Measurements from ENCODE around the gene CAMTA1. TPM values are rescaled to one million over a fixed set of nuclear protein-coding genes. Genes with fewer than 3 reads are reported as not detected.

CAMTA1 gene
- total RNA-seq (2011; cell fraction: chromatin; rRNA removed; ENCODE audit: low replicate concordance) = 20.6 and 31.7 TPM in 2 replicates
- 11.8 and 14.1 TPM in 2 replicates for total RNA-seq (2011; cell fraction: nucleolus; rRNA removed)
- 35.6 and 49.6 TPM in 2 replicates for total RNA-seq (2011; cell fraction: nucleoplasm; rRNA removed)
- 41.8 and 43.9 TPM in 2 replicates for total RNA-seq (2014; rRNA removed)
- 61.2 and 66.8 TPM in 2 replicates for total RNA-seq (2014; rRNA removed; fragmentation: Illumina TruSeq; extraction: Trizol)
- 53.0 and 65.9 TPM in 2 replicates for total RNA-seq (2015; rRNA removed; fragmentation: Illumina TruSeq; extraction: Trizol)
- total RNA-seq (2021) = 72.4 and 74.7 TPM in 2 replicates
- polyA plus RNA-seq (2011; rRNA removed) = 45.4 and 57.4 TPM in 2 replicates
- polyA plus RNA-seq (2011; cell fraction: cytosol; rRNA removed) = 13.7 and 47.2 TPM in 2 replicates
- 11.8 and 21.1 TPM in 2 replicates for polyA plus RNA-seq (2011; cell fraction: nucleus; rRNA removed)
- 58.8 and 114 TPM in 2 replicates for polyA plus RNA-seq (2012)
- 137 and 161 TPM in 2 replicates for polyA plus RNA-seq (2014; fragmentation: Illumina TruSeq; extraction: Trizol)
- polyA plus RNA-seq (2014; fragmentation: Nextera tagmentation; extraction: Ambion mirVana) = 10 to 100 TPM; 59.8 to 77.4 TPM
- 81.0 and 98.3 TPM in 2 replicates for polyA plus RNA-seq (2014; rRNA removed)
- 19.2 and 21.2 TPM in 2 replicates for polyA minus RNA-seq (2011; rRNA and poly(A)+ RNA removed)
- 10.4 and 12.7 TPM in 2 replicates for polyA minus RNA-seq (2011; cell fraction: cytosol; rRNA and poly(A)+ RNA removed)
- 12.7 and 15.7 TPM in 2 replicates for polyA minus RNA-seq (2011; cell fraction: nucleus; rRNA and poly(A)+ RNA removed)
- percentile 47 among the genes with signal in this experiment for Bru-seq, nascent RNA
- BruChase-seq, experiment 1, labeled RNA remaining after a 2-hour chase = percentile 51 among the genes with signal in this experiment
- BruChase-seq, experiment 2, labeled RNA remaining after a 6-hour chase = percentile 52 among the genes with signal in this experiment
- long read RNA-seq, experiment 1, transcript CAMTA1-213 (3 exons, 538 nt) = minor isoform, 27 of 280 reads
- long read RNA-seq, experiment 1, transcript CAMTA1-208 (4 exons, 567 nt) = major isoform, 212 of 280 reads
- long read RNA-seq, experiment 1, partial matches to known transcripts = 3 of 280 reads
- long read RNA-seq, experiment 1, other reads (novel, unspliced or antisense) = 29 of 280 reads
- long read RNA-seq, experiment 2, transcript CAMTA1-209 (4 exons, 863 nt) = minor isoform, 5 of 32 reads
- long read RNA-seq, experiment 2, transcript CAMTA1-208 (4 exons, 567 nt) = major isoform, 18 of 32 reads
- long read RNA-seq, experiment 2, partial matches to known transcripts = 1 of 32 reads
- long read RNA-seq, experiment 2, other reads (novel, unspliced or antisense) = 2 of 32 reads
- long read RNA-seq, experiment 3, transcript CAMTA1-208 (4 exons, 567 nt) = major isoform, 47 of 65 reads
- long read RNA-seq, experiment 3, transcript CAMTA1-213 (3 exons, 538 nt) = minor isoform, 10 of 65 reads
- long read RNA-seq, experiment 3, partial matches to known transcripts = 1 of 65 reads
- long read RNA-seq, experiment 3, other reads (novel, unspliced or antisense) = 2 of 65 reads

- Histone ChIP-seq H3K4me1 (replicated peaks in 1 of 2; ENCODE audit: control insufficient read depth in 2 of 2, insufficient read depth in 2 of 2, low read length in 2 of 2) (peaks cover 13 to 23% of the 10 kb centered on the region in 2 experiments; a peak in 4 of 5 replicates), H3K9me3 (replicated peaks; ENCODE audit: control insufficient read depth, insufficient read depth, low read depth, low read length) (no peaks in the 10 kb centered on the region), H3K27ac (ENCODE audit: extremely low read depth, low read depth, low read length) (peak within 1 kb of the TSS; percentile 97), H3K9ac (ENCODE audit: insufficient read depth in 1 of 2, low read depth in 2 of 2, low read length in 2 of 2) (peak within 1 kb of the TSS; percentile 82 to 95), H3K4me2 (ENCODE audit: insufficient read depth, low read length) (peak within 1 kb of the TSS; percentile 83), H2AFZ (ENCODE audit: low read depth, low read length) (peak within 1 kb of the TSS; percentile 90), H3K79me2 (ENCODE audit: control insufficient read depth, insufficient read depth, low read length) (peaks cover 52% of the 10 kb centered on the region), H3K27me3 (ENCODE audit: control insufficient read depth in 2 of 2, insufficient read depth in 2 of 2, low read length in 2 of 2) (no peaks in the 10 kb centered on the region), H3K9me1 (ENCODE audit: control insufficient read depth, insufficient read depth, low read length) (peaks cover 9% of the 10 kb centered on the region), H3K36me3 (ENCODE audit: control insufficient read depth, insufficient read depth, low read length) (0 out of 3 replicates have a peak, but pooled peaks cover 4% of the 10 kb centered on the region), H3K4me3 (peak within 1 kb of the TSS; percentile 96), H4K20me1 (replicated peaks; ENCODE audit: control insufficient read depth, insufficient read depth, low read length) (peaks cover 24% of the 10 kb centered on the region)
- intact Hi-C loops (cut with micrococcal nuclease) = loop anchor here (5.0 kb wide), 1 partner anchor 58 kb away; no protein-coding TSS in a partner anchor
- in situ Hi-C loops (cut with MboI) = no loop called here
- BruUV-seq (replicated peaks) = no TSS peak
- WGBS (ENCODE audit: insufficient coverage, low coverage, missing lambda C conversion rate) = 0% methylated on average over 11 of the region's 69 CpGs
- ChIA-PET CTCF (ENCODE audit: low intra/inter-chr PET ratio) (no interaction called here), POLR2A (interaction anchor here (0.6 to 1.4 kb wide), 14 partner anchors 14 to 439 kb away, joined by 3 to 10 read pairs (median 4); no protein-coding TSS in a partner anchor)
- ATAC-seq (no peak), DNase-seq (ENCODE audit: extremely low read depth in 1 of 4, low spot score in 3 of 4) (no peak), FAIRE-seq (no peak)
- TF ChIP-seq NRF1 (conservative IDR thresholded peaks at IDR 0.05 in 1 of 2, IDR thresholded peaks at IDR 0.05 in 1 of 2) (peak in 1 of 2 experiments; percentile 52; a peak in 2 of 4 replicates), TBL1XR1 (IDR thresholded peaks at IDR 0.05; ENCODE audit: low read length in 2 of 2) (0 out of 4 replicates have a peak, but pooled peaks of 1 of the 2 experiments have one; percentile 10), RBM25 (IDR thresholded peaks at IDR 0.05; ENCODE audit: low read depth, low read length, severe bottlenecking) (peak; percentile 80), PHF21A (IDR thresholded peaks at IDR 0.05; ENCODE audit: borderline replicate concordance, low read depth) (no peak), NONO (IDR thresholded peaks at IDR 0.05; ENCODE audit: low read depth in 2 of 2, low read length in 1 of 2) (peak in 1 of 2 experiments; percentile 64; a peak in 1 of 4 replicates), RBBP5 (IDR thresholded peaks at IDR 0.05; ENCODE audit: borderline replicate concordance, insufficient read depth, low read length, poor library complexity, severe bottlenecking) (peak; percentile 29), GATAD2B (IDR thresholded peaks at IDR 0.05; ENCODE audit: borderline replicate concordance) (peak; percentile 11; the same call in 1 of the 2 replicates), PKNOX1 (IDR thresholded peaks at IDR 0.05) (peak; percentile 99), SIN3B (IDR thresholded peaks at IDR 0.05; ENCODE audit: low read depth) (peak; percentile 44; the same call in 1 of the 2 replicates), ZBTB33 (CRISPR knock-in tag; IDR thresholded peaks at IDR 0.05) (no peak), ZNF277 (CRISPR knock-in tag; IDR thresholded peaks at IDR 0.05; ENCODE audit: borderline replicate concordance) (no peak)
Measured at GRCh38 chr1:6785318-6785727, at the start of gene CAMTA1. CAMTA1 (plus strand) TSS chr1:6785454; CDS start chr1:6785531, 77 bp downstream.
